K562 (cell line): ENCODE results near the gene CCSER1. TPM values are rescaled to one million over a fixed set of nuclear protein-coding genes. Genes with fewer than 3 reads are reported as not detected.

Source experiments
- ATAC-seq: fragments of 200-7000 bp; cut with Tn5 transposase; 3 replicates; pipeline ENCODE4 v1.9.1; 2020; ENCODE audit warnings: moderate library complexity
- BruUV-seq: library from RNA; stranded (reverse); fragments of 400-500 nt; replicated peaks from 2 replicates; lab custom pipeline; 2021; lab: Mats Ljungman, UMichigan
- CTCF ChIA-PET: fragments of 300-600 bp; formaldehyde crosslinking; extraction: SDS; loops from one replicate; lab custom pipeline; 2021; ENCODE audit warnings: low intra/inter-chr PET ratio; lab: Yijun Ruan, JAX
- POLR2A ChIA-PET: fragments of 300-600, 350-650 bp; sonication (Branson Sonifier 250); formaldehyde crosslinking; extraction: SDS; loops from one replicate; lab custom pipeline; 2021; ENCODE audit warnings: antibody characterized with exemption, inconsistent platforms; lab: Yijun Ruan, JAX
- DNase-seq, 4 experiments: peaks; one replicate each; pipeline versions ENCODE4 v3.0.0 to v3.0.0-alpha.2; 2011 to 2018; ENCODE audit warnings: low spot score in 3 of 4, mixed read lengths in 3 of 4; ENCODE audit errors: extremely low read depth in 1 of 4
- FAIRE-seq: peaks from 2 replicates; lab custom pipeline; 2011; peaks lifted over from hg19 to GRCh38; lab: Jason Lieb, UNC
- H2AFZ ChIP-seq: 2 replicates; pipeline ENCODE4 v1.6.0; 2011; ENCODE audit warnings: low read depth, low read length, control low read depth, inconsistent platforms
- H3K27ac ChIP-seq: fragments of 200-600 bp; 3 replicates; pipeline ENCODE4 v1.8.0; 2011; ENCODE audit warnings: low read depth, mild to moderate bottlenecking, control low read depth, inconsistent platforms, low read length, moderate library complexity, mixed read lengths; ENCODE audit errors: extremely low read depth
- H3K27me3 ChIP-seq, 2 experiments: fragments of 300-600 bp in 1 of 2; 2 replicates in 1 of 2; 3 replicates in 1 of 2; pipeline versions ENCODE4 v1.6.0 to v1.8.0; 2011; ENCODE audit warnings: inconsistent platforms in 2 of 2, low read length in 2 of 2, mild to moderate bottlenecking in 1 of 2, mixed read lengths in 1 of 2, moderate library complexity in 1 of 2; ENCODE audit not compliant: control insufficient read depth in 2 of 2, insufficient read depth in 2 of 2
- H3K36me3 ChIP-seq: fragments of 300-600 bp; 3 replicates; pipeline ENCODE4 v1.8.0; 2011; ENCODE audit warnings: mild to moderate bottlenecking, low read length, inconsistent platforms; ENCODE audit not compliant: control insufficient read depth, insufficient read depth
- H3K4me1 ChIP-seq, 2 experiments: fragments of 200-600 bp in 1 of 2; replicated peaks in 1 of 2; 2 replicates in 1 of 2; 3 replicates in 1 of 2; pipeline versions ENCODE4 v1.5.1 to v1.8.0; 2011; ENCODE audit warnings: inconsistent platforms in 2 of 2, low read length in 2 of 2, mild to moderate bottlenecking in 1 of 2, mixed read lengths in 1 of 2, moderate library complexity in 1 of 2; ENCODE audit not compliant: control insufficient read depth in 2 of 2, insufficient read depth in 2 of 2
- H3K4me2 ChIP-seq: 2 replicates; pipeline ENCODE4 v1.6.1; 2011; ENCODE audit warnings: low read length, control low read depth, inconsistent platforms, mixed read lengths; ENCODE audit not compliant: insufficient read depth
- H3K4me3 ChIP-seq: fragments of 200-600 bp; sonication (generic), shearing (Covaris generic); 2 replicates; pipeline ENCODE4 v1.5.1; 2016; ENCODE audit warnings: control low read depth, inconsistent platforms
- H3K79me2 ChIP-seq: fragments of 200-600 bp; 3 replicates; pipeline ENCODE4 v1.8.0; 2011; ENCODE audit warnings: low read length, inconsistent platforms; ENCODE audit not compliant: control insufficient read depth, insufficient read depth
- H3K9ac ChIP-seq, 2 experiments: 2 replicates each; pipeline versions ENCODE4 v1.6.0 to v1.6.1; 2011; ENCODE audit warnings: low read depth in 2 of 2, low read length in 2 of 2, control low read depth in 1 of 2, inconsistent platforms in 1 of 2, mild to moderate bottlenecking in 1 of 2, mixed read lengths in 1 of 2; ENCODE audit not compliant: insufficient read depth in 1 of 2
- H3K9me1 ChIP-seq: one replicate; pipeline ENCODE4 v1.6.0; 2011; ENCODE audit warnings: inconsistent platforms, mild to moderate bottlenecking, low read length, moderate library complexity; ENCODE audit not compliant: control insufficient read depth, insufficient read depth
- H3K9me3 ChIP-seq: replicated peaks from 2 replicates; pipeline ENCODE4 v1.5.1; 2011; ENCODE audit warnings: low read depth, low read length, inconsistent platforms; ENCODE audit not compliant: control insufficient read depth, insufficient read depth
- H4K20me1 ChIP-seq: replicated peaks from 2 replicates; pipeline ENCODE4 v1.6.1; 2011; ENCODE audit warnings: low read length, inconsistent platforms, mixed read lengths; ENCODE audit not compliant: control insufficient read depth, insufficient read depth
- CHD2 ChIP-seq: IDR thresholded peaks from 2 replicates; pipeline ENCODE4 v1.6.1; 2011; ENCODE audit warnings: low read depth, low read length
- CREB5 ChIP-seq: fragments of 250-450 bp; sonication (Bioruptor Pico); IDR thresholded peaks from 2 replicates; pipeline ENCODE4 v1.5.0; 2020; ENCODE audit warnings: mild to moderate bottlenecking
- DLX4 ChIP-seq: fragments of 250-450 bp; sonication (Bioruptor Pico); IDR thresholded peaks from 2 replicates; pipeline ENCODE4 v1.6.1; 2021; ENCODE audit warnings: mild to moderate bottlenecking
- E2F3 ChIP-seq: fragments of 250-450 bp; sonication (Bioruptor Pico); IDR thresholded peaks from 2 replicates; pipeline ENCODE4 v1.4.0; 2020; ENCODE audit warnings: mild to moderate bottlenecking
- FOXJ2 ChIP-seq: fragments of 200-800 bp; sonication (Bioruptor generic); IDR thresholded peaks from 2 replicates; pipeline ENCODE4 v1.6.1; 2016; ENCODE audit warnings: missing genetic modification characterization, missing compliant biosample characterization
- HNRNPH1 ChIP-seq: fragments of 200-400 bp; formaldehyde crosslinking; optimal IDR thresholded peaks from 2 replicates; pipeline ENCODE3; 2017; ENCODE audit warnings: low read depth, mild to moderate bottlenecking, low read length, moderate library complexity
- ILK ChIP-seq: fragments of 450-650 bp; IDR thresholded peaks from 2 replicates; pipeline ENCODE4 v1.6.1; 2016; ENCODE audit warnings: missing genetic modification characterization, low read depth, mild to moderate bottlenecking, missing compliant biosample characterization, moderate library complexity, borderline replicate concordance
- OTX1 ChIP-seq: fragments of 450-650 bp; formaldehyde crosslinking; IDR thresholded peaks from 2 replicates; pipeline ENCODE4 v1.4.0; 2022; ENCODE audit warnings: mild to moderate bottlenecking
- POLR3A ChIP-seq: IDR thresholded peaks from 2 replicates; pipeline ENCODE4 v1.6.1; 2011; ENCODE audit warnings: borderline replicate concordance, mild to moderate bottlenecking, moderate library complexity; ENCODE audit not compliant: insufficient read length, insufficient read depth; ENCODE audit errors: extremely low read depth
- SAP30 ChIP-seq: fragments of 200-600 bp; sonication (generic); IDR thresholded peaks from 2 replicates; pipeline ENCODE4 v1.6.1; 2012; ENCODE audit warnings: borderline replicate concordance, low read depth, mild to moderate bottlenecking, moderate library complexity, low read length, control low read depth, inconsistent platforms; ENCODE audit not compliant: insufficient read depth, poor library complexity, severe bottlenecking
- SNRNP70 ChIP-seq: fragments of 200-400 bp; formaldehyde crosslinking; optimal IDR thresholded peaks from 2 replicates; pipeline ENCODE3; 2017; ENCODE audit warnings: low read depth, low read length
- ZNF12 ChIP-seq: sonication (generic); formaldehyde crosslinking; IDR thresholded peaks from 2 replicates; pipeline ENCODE4 v1.4.0; 2020; ENCODE audit warnings: mild to moderate bottlenecking, missing genetic modification reagents
- ZNF444 ChIP-seq: fragments of 250-450 bp; sonication (Bioruptor Pico); IDR thresholded peaks from 2 replicates; pipeline ENCODE4 v1.4.0; 2020; ENCODE audit warnings: mild to moderate bottlenecking, moderate library complexity
- WGBS: fragments of 100-300 bp; shearing (Covaris generic); methylation state at CpG from one replicate; pipeline ENCODE4 v1.1.6; 2016; ENCODE audit warnings: low coverage, mixed read lengths; ENCODE audit not compliant: insufficient coverage; ENCODE audit errors: missing lambda C conversion rate; 5-methylcytosine and 5-hydroxymethylcytosine counted together
- in situ Hi-C: fragments of 300-500 bp; cut with MboI; formaldehyde crosslinking; loops from 4 replicates; pipeline ENCODE4 v1.15.0; 2018; ENCODE audit warnings: inconsistent platforms, mixed read lengths
- intact Hi-C: fragments of 100-400 bp; cut with micrococcal nuclease; formaldehyde crosslinking; loops from 2 replicates; pipeline ENCODE4 v1.14.2; 2022
- polyA plus RNA-seq, 8 experiments: library from polyadenylated mRNA; depleted of rRNA in 4 of 8; stranded (reverse) in 5 of 8; unstranded in 3 of 8; fragments of >200 nt; fragmentation: Nextera tagmentation in 2 of 8; fragmentation: Illumina TruSeq in 1 of 8; extraction: Ambion mirVana in 2 of 8; extraction: Trizol in 1 of 8; gene quantifications; 2 replicates each; pipeline versions ENCODE4 v1.2.1 to v1.2.3, GENCODE V29; 2011 to 2014; ENCODE audit warnings: inconsistent platforms in 1 of 8, missing spikeins in 1 of 8
- total RNA-seq, 7 experiments: library from RNA; depleted of rRNA in 6 of 7; stranded (reverse); fragments of >200 nt in 6 of 7; fragmentation: Illumina TruSeq in 2 of 7; extraction: Trizol in 2 of 7; gene quantifications; 2 replicates each; pipeline versions ENCODE4 v1.2.1 to v1.2.3, GENCODE V29; 2011 to 2021; ENCODE audit warnings: low replicate concordance in 1 of 7
- TF ChIP-seq, protein P1 (sequence below): fragments of 450-650 bp; IDR thresholded peaks from 2 replicates; pipeline ENCODE4 v1.6.1; 2016; ENCODE audit warnings: borderline replicate concordance
- TF ChIP-seq, protein P2 (sequence below): fragments of 250-450 bp; sonication (Bioruptor Pico); IDR thresholded peaks from 2 replicates; pipeline ENCODE4 v1.8.0; 2021; ENCODE audit warnings: borderline replicate concordance, mild to moderate bottlenecking, moderate library complexity; ENCODE audit not compliant: poor library complexity, severe bottlenecking
- TF ChIP-seq, protein P3 (sequence below): fragments of 250-450 bp; sonication (Bioruptor Pico); IDR thresholded peaks from 2 replicates; pipeline ENCODE4 v1.8.0; 2021; ENCODE audit warnings: moderate library complexity, mild to moderate bottlenecking, inconsistent platforms

The CCSER1 gene
- total and polyA plus RNA-seq, 9 of the 15 experiments (the other 6 are each of a cell fraction or from before 2014, with no cell fraction given), result not detected

GRCh38 chr4:90495211-90495610 lies 368.0 kb downstream of the CCSER1 start:
- Histone ChIP-seq H3K9me3 (no peaks in the 10 kb centered on the region), H3K27me3 (no peaks in the 10 kb centered on the region), H3K4me3 (no peak overlapping the region), H2AFZ (no peak overlapping the region), H3K4me1 (no peaks in the 10 kb centered on the region), H3K4me2 (no peak overlapping the region), H3K9ac (no peak overlapping the region), H3K36me3 (no peaks in the 10 kb centered on the region), H4K20me1 (no peaks in the 10 kb centered on the region), H3K79me2 (no peaks in the 10 kb centered on the region), H3K9me1 (no peaks in the 10 kb centered on the region), H3K27ac (no peak overlapping the region)
- ChIA-PET CTCF (no interaction called here), POLR2A (no interaction called here)
- WGBS, result 0% methylated on average over 1 of the region's 1 CpG
- FAIRE-seq (no peak), ATAC-seq (no peak), DNase-seq (no peak)
- no TSS peak for BruUV-seq
- intact Hi-C loops (no loop called here), in situ Hi-C loops (no loop called here)
- TF ChIP-seq FOXJ2 (tag) (no peak), ILK (no peak), ZNF444 (CRISPR knock-in tag) (no peak), CHD2 (no peak), SNRNP70 (no peak), POLR3A (no peak), HNRNPH1 (no peak), SAP30 (no peak), CREB5 (CRISPR knock-in tag) (no peak), DLX4 (CRISPR knock-in tag) (no peak), ZNF12 (CRISPR knock-in tag) (no peak), E2F3 (CRISPR knock-in tag) (no peak), OTX1 (CRISPR knock-in tag) (no peak)
- TF ChIP-seq, protein P1, sequence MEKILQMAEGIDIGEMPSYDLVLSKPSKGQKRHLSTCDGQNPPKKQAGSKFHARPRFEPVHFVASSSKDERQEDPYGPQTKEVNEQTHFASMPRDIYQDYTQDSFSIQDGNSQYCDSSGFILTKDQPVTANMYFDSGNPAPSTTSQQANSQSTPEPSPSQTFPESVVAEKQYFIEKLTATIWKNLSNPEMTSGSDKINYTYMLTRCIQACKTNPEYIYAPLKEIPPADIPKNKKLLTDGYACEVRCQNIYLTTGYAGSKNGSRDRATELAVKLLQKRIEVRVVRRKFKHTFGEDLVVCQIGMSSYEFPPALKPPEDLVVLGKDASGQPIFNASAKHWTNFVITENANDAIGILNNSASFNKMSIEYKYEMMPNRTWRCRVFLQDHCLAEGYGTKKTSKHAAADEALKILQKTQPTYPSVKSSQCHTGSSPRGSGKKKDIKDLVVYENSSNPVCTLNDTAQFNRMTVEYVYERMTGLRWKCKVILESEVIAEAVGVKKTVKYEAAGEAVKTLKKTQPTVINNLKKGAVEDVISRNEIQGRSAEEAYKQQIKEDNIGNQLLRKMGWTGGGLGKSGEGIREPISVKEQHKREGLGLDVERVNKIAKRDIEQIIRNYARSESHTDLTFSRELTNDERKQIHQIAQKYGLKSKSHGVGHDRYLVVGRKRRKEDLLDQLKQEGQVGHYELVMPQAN, result no peak
- TF ChIP-seq, protein P2, sequence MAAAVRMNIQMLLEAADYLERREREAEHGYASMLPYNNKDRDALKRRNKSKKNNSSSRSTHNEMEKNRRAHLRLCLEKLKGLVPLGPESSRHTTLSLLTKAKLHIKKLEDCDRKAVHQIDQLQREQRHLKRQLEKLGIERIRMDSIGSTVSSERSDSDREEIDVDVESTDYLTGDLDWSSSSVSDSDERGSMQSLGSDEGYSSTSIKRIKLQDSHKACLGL, result no peak
- TF ChIP-seq, protein P3, sequence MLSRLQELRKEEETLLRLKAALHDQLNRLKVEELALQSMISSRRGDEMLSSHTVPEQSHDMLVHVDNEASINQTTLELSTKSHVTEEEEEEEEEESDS (CRISPR knock-in tag), result no peak
